HG03439 (cell line): ENCODE data around the gene MPZL2.
"Not testable (repeated sequence)": the region's sequence is repeated elsewhere in the genome, so short reads cannot be mapped to it uniquely, and the experiment has no call there.

Experiments
- ATAC-seq: cut with Tn5 transposase; IDR thresholded peaks from one replicate; pipeline ENCODE4 v1.9.1; 2021; ENCODE audit warnings: mild to moderate bottlenecking, moderate library complexity; ENCODE audit not compliant: unreplicated experiment

Gene MPZL2

GRCh38 chr11:118263695-118264568 lies at the start of gene MPZL2:
Gene MPZL2, minus strand, starts transcription at chr11:118264297. Its CDS starts 144 bp downstream, at chr11:118264153.
- ATAC-seq: no peak

- no peak for ATAC-seq
Observed at GRCh38 chr11:118313242-118313641, 49.1 kb upstream of the MPZL2 start.

- no peak for ATAC-seq
Observed at GRCh38 chr11:118312328-118312727, 48.2 kb upstream of the MPZL2 start.

- no peak for ATAC-seq
Observed at GRCh38 chr11:118311518-118311917, 47.4 kb upstream of the MPZL2 start.

DNA sequence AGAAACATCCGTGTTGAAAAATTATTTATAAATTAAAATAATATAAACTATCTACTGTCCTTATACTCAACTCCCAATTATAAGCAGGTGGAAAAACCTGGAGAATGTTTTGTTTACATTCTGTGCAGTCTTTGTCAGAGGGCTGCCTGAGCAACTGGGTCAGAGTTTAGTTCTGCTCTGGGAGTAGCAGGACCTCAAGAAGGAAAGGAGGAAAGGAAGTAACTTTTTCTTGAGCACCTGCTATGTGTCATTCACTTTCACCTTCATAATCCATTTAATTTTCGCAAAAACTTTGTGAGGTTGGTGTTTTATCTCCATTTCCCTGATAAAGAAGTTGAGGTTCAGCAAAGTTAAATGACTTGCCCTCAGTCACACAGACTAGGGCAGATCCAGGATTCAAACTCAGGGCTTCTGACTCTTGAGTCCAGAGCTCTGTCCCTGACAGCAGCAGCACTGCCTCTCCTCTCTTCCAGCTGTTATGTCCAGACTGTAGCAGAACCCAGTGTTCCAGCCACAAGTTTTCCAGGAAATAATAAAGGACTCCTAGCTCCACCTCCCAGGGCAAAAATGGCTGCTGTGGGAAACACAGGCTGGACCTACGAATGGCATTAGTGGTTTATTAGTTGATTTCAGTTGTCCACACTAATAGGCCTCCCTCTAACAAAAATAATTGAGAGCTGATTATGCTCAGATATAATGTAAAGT lies 46.8 kb upstream of the MPZL2 start:
- ATAC-seq: no peak

DNA sequence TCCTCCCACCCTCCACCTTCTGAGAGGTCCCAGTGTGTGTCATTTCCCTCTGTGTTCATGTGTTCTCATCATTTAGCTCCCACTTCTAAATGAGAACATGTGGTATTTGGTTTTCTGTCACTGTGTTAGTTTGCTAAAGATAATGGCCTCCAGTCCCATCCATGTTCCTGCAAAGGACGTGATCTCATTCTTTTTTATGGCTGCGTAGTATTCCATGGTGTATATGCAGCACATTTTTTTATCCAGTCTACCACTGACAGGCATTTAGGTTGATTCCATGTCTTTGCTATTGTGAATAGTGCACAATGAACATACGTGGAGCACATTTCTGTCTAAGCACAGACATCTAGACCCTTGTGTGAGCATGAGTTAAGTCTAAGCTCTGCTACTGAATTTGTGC lies 46.2 kb upstream of the MPZL2 start:
- ATAC-seq: no peak

DNA sequence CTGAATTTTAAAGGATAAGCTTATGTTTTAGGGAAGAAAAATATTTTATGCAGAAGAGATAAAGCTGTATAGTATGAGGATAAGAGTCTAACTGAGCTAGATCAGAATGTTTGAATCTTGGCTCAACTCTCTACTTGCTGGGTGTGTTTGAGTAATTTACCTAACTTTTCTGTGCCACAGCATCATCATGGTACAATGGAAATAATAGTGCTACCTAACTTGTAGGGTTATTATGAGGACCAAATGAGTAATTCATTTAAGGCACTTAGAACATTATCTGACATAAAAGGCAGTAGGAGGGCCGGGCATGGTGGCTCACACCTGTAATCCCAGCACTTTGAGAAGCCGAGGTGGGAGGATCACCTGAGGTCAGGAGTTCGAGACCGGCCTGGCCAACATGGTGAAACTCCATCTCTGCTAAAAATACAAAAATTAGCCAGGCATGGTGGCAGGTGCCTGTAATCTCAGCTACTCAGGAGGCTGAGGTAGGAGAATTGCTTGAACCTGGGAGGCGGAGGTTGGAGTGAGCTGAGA lies 45.0 kb upstream of the MPZL2 start:
- ATAC-seq: not testable (repeated sequence)

DNA sequence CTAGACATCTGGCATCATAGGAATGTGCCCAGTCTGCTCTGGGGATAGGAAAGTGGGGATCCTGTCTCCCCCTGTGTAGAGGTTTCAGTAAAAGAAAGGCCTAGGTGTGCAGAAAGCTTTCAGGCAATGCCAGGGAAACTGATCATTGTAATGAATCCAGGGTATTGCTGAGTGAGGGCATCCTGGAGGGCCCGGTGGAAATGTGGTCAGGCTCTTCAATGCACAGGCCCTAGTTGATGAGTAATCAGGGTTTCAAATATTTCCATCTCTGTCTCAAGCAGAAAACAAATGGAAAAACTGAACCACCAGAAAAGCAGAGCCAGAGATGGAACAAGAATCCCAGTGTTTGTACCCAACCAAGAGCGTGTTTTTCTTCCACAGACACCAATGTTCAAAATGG lies 42.5 kb upstream of the MPZL2 start:
- ATAC-seq: no peak

DNA sequence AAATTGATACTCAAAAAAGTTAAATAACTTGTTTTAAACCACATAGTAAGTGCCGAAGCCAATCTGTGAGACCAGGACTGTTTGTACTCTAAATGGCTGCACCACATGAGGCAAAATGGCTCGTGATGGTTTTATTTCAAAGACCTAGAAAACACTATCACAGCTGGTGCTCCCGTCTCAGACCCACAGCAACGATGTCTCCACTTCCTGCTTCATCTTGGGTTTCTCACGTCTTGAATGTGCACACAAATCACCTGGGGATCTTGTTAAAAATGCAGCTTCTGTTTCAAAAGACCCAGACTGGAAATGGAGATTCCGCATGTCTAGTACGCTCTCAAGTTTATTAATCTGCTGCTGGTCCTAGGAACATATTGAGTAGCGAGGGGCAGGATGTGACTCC lies 41.6 kb upstream of the MPZL2 start:
- ATAC-seq: no peak

- no peak for ATAC-seq
Observed at GRCh38 chr11:118304568-118305248, 40.6 kb upstream of the MPZL2 start, which contains the start of gene CD3E. Gene CD3E, plus strand, starts transcription at chr11:118304730. Its CDS starts 223 bp downstream, at chr11:118304953.

- no peak for ATAC-seq
Observed at GRCh38 chr11:118304227-118304567, 40.1 kb upstream of the MPZL2 start.

GRCh38 chr11:118301600-118302195 lies 37.6 kb upstream of the MPZL2 start:
- no peak for ATAC-seq

- no peak for ATAC-seq
Observed at GRCh38 chr11:118295815-118296454, 31.8 kb upstream of the MPZL2 start.

GRCh38 chr11:118295199-118295598 lies 31.1 kb upstream of the MPZL2 start:
- ATAC-seq: no peak

DNA sequence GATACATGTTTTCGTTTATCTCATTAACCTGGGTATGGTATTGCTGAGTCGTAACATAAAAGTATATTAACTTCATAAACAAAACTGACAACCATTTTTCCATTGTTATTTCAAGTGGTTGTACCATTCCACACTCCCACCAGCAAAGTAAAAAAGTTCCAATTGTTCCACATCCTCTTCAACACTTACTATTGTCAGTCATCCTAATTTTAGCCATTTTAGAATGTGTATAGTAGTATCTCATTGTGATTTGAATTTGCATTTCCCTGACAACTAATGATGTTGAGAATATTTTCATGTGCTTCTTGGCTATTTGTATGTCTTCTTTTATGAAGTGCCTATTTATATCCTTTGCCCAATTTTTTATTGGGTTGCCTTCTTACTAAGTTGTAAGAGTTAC lies 30.0 kb upstream of the MPZL2 start:
- ATAC-seq: no peak

GRCh38 chr11:118291477-118292135 lies 27.5 kb upstream of the MPZL2 start:
- ATAC-seq: no peak

GRCh38 chr11:118290923-118291322 lies 26.8 kb upstream of the MPZL2 start:
- no peak for ATAC-seq

GRCh38 chr11:118289401-118289800 lies 25.3 kb upstream of the MPZL2 start:
- no peak for ATAC-seq

- no peak for ATAC-seq
Observed at GRCh38 chr11:118287006-118287405, 22.9 kb upstream of the MPZL2 start.

GRCh38 chr11:118286545-118286944 lies 22.4 kb upstream of the MPZL2 start:
- ATAC-seq: no peak
